LoVo (cell line): ENCODE results near the gene C3orf62.
"Not testable (repeated sequence)": the region's sequence is repeated elsewhere in the genome, so short reads cannot be mapped to it uniquely, and the experiment has no call there.

Experiments used
- DNase-seq: peaks from one replicate; pipeline ENCODE4 v3.0.0-alpha.2; 2016; ENCODE audit warnings: low spot score

Gene C3orf62

DNA sequence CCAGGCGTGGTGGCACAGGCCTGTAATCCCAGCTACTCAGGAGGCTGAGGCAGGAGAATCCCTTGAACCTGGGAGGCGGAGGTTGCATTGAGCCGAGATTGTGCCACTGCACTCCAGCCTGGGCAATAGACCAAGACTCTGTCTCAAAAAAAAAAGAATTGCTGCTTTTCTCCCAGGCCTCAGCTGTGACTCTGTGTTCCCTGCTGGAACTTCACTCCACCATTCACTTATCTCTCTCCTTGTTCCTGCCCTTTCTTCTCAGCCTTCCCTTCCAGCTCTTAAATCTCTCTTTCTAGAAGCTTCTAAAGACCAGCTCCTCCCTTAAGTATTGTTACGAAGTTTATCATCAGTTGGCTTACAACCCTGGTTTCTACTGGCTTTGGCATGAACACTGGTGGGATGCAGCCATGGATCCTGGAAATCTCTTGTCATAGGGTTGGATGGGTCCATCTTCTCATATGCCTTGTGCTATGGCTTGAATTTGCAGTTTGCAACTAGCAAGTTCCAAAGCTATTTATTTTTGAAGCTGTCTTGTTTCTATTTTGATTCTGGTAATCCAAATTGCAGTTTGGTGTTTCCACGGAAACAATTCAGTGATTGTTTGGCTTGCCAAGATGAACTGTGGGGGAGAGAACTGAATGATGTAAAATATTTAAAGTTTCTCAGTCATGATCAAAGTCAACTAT, 10.5 kb downstream of the C3orf62 start:
- DNase-seq = no peak

DNA sequence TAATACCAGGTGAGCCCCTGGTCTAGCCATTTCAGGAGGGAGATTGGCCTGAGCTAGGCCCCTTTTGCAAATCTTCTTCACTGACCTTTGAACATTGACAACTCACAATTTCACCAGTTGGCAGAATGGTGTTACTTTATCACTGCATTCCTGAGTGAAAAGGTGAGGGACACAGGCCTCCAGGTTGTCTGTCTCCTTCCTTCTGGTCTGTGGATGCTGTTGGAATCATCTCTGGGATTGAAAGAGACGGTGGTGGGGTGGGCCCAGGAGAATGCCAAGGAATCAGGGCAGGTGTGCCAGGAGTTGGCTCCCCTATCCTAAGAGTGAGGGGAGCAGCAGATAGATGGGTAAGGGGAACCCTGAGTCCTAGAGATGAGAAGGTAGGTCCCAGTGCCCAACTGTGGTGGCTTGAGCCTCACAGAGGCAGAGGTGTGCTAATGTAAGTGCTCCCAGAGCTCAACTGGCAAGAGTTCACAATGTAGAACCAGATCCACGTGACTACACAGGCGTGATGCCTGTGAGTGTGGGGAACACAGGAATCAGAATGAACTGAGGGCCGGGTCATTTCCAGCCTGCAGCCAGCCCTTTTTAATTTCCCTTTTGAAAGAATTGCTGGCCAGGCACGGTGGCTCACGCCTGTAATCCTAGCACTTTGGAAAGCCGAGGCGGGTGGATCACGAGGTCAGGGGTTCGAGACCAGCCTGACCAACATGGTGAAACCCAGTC, 11.2 kb downstream of the C3orf62 start:
- DNase-seq = no peak

DNA sequence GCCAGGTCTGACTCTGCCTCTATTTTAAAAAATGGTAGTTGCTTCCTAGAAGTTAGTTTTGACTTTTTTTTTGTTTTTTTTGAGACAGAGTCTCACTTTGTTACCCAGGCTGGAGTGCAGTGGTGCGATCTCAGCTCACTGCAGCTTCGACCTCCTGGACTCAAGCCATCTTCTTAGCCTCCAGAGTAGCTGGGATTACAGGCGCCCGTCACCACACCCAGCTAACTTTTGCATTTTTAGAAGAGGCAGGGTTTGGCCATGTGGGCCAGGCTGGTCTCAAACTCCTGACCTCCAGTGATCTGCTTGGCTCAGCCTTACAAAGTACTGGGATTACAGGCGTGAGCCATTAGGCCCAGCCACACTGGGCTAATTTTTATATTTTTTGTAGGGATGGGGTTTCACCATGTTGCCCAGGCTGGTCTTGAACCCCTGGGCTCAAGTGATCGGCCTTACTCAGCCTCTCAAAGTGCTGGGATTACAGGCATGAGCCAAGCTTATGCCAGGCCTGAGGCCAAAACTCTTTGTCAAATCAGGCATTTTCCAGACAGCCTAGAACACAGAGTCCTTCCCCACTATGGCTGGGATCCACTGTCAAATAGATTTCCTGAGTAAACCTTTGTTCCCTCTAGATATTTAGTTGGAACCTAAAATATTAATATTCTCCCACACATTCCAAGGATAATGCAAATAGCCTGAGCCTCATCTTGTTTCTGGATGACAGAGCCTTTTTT, 13.7 kb downstream of the C3orf62 start:
- no peak for DNase-seq

DNA sequence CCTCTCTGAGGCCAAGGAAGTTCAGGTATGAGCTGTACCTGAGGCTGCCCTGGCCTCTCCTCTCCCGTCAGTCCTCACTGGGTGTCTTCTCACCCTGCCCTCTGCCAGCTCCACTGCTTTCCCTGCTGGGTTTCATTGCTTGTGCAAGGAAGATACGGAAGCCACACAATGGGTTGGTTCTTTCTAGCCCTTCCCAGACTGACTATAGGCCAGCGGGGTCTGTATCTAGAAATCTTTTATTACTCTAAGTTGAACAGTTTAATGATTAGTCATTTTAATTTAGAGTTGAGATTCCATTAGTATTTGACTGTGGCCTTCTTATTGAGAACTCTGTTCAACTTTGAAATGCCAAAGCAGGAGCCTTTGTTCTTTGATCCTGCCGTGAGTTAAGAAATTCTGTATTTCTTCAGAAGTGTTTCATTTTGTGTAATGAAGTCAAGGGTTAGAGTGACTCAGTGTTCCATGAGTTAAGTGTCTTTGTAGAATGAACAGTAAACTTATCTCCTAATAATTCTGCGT, 16.2 kb downstream of the C3orf62 start:
- no peak for DNase-seq

DNA sequence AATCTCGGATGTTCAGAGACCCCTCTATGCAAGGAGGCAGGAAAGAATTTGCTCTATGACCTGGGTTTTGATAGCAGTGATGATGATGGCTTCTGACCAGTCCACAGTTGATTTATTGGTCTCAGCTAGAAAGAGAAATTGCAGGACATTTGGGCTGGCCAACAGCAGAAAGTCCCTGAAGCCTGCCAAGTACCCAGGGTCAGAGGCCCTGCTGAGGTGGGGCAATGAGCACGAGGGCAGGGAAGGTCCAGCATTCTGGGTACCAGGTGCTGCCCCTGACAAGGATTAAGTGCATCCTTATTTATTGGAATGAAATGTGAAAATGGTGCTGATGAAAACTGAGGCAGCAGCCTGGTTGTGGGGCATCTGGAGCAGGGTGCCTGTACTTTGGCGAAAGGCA, 19.8 kb downstream of the C3orf62 start:
- DNase-seq = no peak

DNA sequence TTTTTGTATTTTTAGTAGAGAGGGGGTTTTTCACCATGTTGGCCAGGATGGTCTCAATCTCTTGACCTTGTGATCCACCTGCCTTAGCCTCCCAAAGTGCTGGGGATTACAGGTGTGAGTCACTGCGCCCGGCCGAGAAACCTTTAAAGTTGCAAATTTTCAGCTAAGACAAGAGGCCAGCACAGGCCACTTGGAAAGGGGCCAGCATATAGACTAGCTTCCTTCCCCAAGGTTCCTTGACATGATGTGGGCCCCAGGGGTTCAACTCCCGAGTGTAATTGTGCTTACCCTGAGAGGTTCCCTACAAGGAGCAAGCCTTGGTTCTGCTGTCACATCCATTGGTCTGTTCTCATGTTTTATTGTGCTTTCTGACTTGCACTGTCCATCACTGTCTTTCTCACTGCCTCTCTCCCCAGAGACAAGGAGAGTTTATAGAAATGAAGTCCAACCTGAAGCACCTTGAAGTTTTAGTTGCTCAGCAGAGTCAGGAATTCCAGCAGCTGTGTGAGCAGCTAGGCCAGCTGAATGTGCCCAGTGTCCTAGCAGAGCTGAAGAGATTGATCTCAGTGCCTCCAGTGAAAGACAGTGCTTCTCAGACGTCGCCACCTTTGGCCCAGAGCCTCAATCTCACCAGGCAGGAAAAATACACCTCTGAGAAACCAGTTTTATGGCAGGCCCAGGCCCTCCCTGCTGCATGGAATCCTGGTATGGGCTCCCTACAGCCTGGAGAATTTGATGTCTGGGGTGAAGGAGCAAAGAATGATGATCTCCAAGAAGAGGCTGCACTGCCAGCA, 21.1 kb downstream of the C3orf62 start:
- DNase-seq = no peak

DNA sequence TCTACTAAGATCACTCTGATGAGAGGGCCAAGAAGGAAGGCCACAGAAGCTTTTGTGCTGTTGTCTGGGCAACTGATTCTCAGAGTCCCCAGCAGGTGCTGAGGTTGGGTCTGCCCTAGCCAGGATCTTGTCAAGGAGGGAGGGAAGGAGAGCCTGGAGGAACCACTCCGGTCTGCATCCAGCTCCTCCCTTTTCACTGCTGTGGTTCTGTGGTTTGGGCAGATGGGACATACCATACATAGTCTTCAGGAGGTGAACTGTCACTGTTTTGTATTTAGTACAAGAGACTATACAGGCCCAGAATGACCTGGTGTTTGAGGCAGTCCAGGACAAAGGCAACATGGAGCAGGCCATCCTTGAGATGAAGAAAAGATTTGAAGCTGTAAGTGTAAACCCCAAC, 21.9 kb downstream of the C3orf62 start:
- DNase-seq = no peak

DNA sequence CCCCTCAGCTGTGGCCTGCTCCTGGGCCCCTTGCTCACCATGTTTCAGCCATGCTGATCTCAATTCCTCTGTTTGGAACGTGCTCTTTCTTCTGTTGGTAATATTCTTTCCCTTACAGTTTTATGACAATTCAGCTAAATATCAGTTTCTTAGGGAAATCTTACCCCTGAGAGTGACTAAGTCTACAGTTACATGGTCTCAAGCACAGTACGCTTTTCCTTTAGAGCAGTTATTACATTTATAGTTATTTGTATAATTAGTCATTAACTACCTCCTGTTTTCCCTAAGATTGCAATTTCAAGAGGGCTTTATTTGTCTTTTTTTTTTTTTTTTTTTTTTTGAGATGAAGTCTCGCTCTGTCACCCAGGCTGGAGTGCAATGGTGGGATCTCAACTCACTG, 23.5 kb downstream of the C3orf62 start:
- DNase-seq = no peak

DNA sequence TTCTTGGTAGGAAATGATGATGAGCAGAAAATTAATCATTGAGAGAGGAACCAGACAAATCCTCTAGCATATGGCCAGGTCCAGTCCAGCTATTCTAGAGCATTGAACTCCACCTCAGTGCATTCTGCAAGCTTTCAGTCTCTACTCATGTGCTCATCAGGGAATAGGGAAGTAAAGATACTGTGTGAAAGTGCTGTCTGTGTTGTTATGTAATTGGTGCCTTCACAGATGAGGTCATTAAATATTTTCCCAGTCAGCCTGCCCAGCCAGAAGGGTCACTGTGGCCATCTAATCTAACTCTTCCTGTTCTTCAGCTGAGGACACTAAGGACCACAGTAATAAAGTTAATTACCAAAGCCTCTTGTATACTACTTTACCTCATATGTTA, 28.2 kb downstream of the C3orf62 start:
- no peak for DNase-seq

DNA sequence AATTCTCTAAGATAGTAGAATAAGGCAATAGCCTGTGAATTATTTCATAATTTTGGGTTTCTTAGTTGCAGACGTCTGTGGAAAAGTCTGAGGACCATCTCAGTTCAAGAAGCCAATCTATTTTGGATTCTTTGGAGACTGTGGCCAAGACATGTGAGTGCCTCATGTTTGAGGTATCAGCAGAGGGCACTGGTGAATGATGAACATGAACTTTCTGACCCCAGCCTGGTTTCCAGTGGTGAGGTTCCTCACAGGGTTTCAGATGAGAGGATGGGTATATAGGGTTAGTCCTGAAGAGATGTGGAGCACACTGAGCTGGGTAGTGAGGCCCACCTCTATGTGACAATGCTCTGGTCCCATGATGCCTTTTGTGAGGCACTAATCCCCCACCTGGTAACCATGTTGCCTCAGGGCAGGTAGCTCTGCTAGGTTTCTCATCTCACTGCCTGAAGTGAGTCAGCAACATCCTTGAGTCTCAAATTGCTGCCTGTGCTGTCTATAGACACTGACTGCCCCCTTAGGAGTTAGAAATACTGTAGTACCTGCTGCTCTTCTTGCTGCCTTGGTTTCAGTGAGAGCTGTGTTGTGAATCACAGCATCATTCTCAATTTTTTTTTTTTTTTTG, 32.3 kb downstream of the C3orf62 start:
- no peak for DNase-seq

DNA sequence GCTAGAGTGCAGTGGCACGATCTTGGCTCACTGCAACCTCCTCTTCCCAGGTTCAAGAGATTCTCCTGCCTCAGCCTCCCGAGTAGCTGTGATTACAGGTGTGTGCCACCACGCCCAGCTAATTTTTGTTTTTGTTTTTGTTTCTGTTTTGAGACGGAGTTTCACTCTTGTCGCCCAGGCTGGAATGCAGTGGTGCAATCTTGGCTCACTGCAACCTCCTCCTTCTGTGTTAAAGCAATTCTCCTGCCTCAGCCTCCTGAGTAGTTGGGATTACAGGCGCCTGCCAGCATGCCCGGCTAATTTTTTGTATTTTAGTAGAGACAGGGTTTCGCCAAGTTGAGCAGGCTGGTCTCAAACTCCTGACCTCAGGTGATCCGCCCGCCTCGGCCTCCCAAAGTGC, 36.9 kb downstream of the C3orf62 start:
- DNase-seq = not testable (repeated sequence)

DNA sequence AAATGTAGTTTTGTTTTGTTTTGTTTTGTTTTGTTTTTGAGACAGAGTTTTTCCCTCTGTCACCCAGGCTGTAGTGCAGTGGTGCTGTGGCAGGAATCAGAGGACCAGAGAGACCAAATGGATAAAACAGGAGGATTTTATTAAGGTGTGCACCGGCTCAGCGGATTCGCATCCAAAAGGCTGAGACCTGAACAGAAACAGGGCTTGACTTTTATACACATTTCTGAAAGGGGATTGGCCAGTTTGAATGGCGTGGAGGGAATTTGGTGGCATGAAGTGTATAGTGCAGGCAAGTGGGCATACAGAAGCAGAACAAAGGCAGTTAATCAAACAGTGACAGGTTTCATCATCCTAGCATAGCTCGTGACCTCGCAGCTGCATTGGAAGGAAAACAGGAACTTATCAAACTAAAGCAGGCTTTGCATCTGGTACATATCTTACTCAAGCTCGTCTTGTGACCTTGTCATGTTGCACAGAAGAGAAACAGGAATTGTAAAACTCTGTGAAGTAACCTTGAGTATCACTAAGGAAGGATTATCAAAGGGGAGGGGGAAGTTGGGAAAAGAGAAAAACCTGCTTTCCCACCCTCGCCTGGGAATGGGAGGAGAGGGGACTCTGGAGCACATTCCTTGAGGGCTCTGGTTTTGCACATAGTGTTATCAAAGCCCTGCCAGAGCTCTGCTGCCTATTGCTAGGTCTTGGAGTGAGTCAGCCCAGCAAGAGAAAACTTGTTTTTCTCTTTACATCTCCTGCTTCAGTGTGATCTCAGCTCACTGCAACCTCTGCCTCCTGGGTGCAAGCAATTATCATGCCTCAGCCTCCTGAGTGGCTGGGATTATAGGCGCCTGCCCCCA, 38.5 kb downstream of the C3orf62 start:
- DNase-seq = no peak

DNA sequence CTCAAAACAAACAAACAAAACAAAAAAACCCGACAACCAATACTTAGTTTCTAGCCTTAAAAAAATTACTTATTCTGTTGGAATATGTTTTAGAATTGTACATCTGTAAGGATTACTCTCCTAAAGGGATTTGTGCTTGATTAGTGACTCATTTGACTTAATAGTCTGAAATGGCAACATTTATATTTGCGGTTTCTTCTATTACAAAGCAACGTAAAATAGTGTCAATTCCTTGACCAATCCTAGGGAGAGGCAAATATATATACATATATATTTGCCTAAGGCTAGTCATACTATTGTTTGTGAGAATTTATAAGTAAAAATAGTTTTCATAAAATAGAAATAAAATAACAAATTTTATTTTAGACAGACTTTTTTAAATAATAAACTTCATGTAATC, 39.7 kb downstream of the C3orf62 start:
- no peak for DNase-seq

DNA sequence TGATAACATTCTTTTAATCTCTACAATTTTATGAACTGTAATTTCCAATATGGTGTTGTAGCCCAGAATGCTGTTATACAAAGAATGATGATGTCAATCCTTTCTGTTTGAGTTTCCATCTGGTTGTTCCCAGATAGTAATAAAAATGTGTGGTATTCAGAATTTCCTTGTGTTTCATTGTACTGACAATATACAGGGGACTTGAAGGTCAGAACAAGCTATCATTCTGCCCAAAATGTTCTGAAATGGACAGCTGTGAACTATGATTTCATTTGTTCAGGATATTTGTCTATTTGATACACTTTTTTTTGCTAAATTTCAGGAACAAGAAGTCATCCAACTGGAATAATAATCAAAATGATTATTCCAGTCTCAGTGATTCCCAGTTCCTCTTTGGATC, 40.8 kb downstream of the C3orf62 start:
- no peak for DNase-seq

DNA sequence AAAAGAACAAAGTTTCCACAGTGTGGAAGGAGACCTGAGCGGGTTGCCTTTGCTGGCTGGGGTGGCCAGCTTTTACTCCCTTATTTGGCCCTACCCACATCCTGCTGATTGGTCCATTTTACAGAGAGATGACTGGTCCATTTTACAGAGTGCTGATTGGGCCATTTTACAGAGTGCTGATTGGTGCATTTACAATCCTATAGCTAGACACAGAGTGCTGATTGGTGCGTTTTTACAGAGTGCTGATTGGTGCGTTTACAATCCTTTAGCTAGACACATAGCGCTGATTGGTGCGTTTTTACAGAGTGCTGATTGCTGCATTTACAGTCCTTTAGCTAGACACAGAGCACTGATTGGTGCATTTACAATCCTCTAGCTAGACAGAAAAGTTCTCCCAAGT, 48.2 kb downstream of the C3orf62 start:
- not testable (repeated sequence) for DNase-seq

DNA sequence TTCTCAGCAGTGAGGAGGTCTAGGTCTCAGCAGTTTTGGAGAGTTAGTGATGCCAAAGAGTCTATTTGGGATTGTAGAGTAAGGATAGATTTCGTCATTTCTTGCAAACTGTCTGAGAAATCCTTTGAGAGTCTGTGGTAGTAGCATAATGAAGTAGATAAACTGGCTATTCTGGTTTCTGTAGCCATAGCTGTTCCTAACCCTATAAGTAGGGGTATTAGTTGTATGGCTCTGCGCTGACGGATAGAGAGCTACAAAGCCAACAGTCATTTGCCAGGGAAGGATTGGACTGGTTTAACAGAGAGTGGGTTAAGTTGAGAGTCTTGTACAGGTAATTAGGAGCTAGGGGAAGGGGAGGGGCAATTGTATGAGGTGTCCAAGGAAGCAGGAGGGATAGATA, 55.0 kb downstream of the C3orf62 start:
- no peak for DNase-seq

DNA sequence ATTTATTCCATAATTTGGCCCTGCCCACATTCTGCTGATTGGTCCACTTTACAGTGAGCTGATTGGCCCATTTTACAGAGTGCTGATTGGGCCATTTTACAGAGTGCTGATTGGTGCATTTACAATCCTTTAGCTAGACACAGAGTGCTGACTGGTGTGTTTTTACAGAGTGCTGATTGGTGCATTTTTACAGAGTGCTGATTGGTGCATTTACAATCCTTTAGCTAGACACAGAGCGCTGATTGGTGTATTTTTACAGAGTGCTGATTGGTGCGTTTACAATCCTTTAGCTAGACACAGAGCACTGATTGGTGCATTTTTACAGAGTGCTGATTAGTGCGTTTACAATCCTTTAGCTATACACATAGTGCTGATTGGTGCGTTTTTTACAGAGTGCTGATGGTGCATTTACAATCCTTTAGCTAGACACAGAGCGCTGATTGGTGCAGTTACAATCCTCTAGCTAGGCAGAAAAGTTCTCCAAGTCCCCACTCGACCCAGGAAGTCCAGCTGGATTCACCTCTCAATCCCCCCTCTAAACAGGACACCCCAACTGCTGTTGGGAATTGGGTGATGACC, 56.0 kb downstream of the C3orf62 start:
- DNase-seq = not testable (repeated sequence)

DNA sequence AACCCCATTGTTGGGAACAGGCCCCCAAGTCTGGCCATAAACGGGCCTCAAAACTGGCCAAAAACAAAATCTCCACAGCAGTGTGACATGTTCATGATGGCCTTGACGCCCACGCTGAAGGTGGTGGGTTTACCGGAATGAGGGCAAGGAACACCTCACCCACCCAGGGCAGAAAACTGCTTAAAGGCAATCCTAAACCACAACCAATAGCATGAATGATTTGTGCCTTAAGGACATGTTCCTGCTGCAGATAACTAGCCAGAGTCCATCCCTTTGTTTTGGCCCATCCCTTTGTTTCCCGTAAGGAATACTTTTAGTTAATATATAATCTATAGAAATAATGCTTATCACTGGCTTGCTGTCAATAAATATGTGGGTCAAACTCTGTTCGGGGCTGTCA, 57.9 kb downstream of the C3orf62 start:
- DNase-seq = no peak
